Astrocyte (in vitro differentiated cells and primary cell): ENCODE results near the gene IFIT1.
"Not testable (repeated sequence)": the region's sequence is repeated elsewhere in the genome, so short reads cannot be mapped to it uniquely, and the experiment has no call there.

Experiments used
- EZH2 ChIP-seq: IDR thresholded peaks from 2 replicates; pipeline ENCODE4 v1.6.1; 2012; ENCODE audit warnings: mild to moderate bottlenecking, low read length, inconsistent platforms; ENCODE audit not compliant: insufficient read depth
- TF ChIP-seq, protein P1 (sequence below): IDR thresholded peaks from 2 replicates; pipeline ENCODE4 v1.5.1; 2011; ENCODE audit warnings: low read depth, mild to moderate bottlenecking, inconsistent platforms, low read length, moderate library complexity; ENCODE audit not compliant: insufficient read depth

DNA sequence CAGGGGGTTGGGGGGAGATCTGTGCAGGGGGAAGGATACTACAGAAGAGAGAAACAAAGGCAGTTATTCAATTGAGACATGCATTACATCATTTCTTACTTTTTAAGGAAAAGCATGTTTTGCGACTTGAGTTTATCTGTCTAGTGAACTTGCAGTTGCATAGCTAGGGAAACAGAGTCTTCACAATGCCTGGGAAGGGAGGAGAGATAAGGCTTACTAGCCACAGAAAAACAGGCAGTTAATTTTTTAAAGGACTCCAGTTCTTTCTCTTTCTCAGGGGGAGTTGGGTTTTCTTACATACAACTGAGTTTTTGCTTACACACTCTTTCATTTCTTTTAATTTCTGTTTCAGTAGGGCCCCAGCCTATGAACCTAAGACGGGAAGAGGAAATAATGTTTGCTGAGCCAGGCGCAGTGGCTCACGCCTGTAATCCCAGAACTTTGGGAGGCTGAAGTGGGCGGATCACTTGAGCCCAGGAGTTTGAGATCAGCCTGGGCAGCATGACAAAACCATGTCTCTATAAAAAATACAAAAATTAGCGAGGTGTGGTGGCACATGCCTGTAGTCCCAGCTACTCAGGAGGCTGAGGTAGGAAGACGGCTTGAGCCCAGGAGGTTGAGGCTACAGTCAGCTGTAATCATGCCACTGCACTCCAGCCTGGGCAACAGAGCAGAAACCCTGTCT is 41.6 kb upstream of the IFIT1 start:
- TF ChIP-seq, protein P1, sequence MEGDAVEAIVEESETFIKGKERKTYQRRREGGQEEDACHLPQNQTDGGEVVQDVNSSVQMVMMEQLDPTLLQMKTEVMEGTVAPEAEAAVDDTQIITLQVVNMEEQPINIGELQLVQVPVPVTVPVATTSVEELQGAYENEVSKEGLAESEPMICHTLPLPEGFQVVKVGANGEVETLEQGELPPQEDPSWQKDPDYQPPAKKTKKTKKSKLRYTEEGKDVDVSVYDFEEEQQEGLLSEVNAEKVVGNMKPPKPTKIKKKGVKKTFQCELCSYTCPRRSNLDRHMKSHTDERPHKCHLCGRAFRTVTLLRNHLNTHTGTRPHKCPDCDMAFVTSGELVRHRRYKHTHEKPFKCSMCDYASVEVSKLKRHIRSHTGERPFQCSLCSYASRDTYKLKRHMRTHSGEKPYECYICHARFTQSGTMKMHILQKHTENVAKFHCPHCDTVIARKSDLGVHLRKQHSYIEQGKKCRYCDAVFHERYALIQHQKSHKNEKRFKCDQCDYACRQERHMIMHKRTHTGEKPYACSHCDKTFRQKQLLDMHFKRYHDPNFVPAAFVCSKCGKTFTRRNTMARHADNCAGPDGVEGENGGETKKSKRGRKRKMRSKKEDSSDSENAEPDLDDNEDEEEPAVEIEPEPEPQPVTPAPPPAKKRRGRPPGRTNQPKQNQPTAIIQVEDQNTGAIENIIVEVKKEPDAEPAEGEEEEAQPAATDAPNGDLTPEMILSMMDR = not testable (repeated sequence)
- not testable (repeated sequence) for TF ChIP-seq EZH2
